IMR-90 (cell line): ENCODE results near the gene OR2H1. TPM values are rescaled to one million over a fixed set of nuclear protein-coding genes. Genes with fewer than 3 reads are reported as not detected.

Experiments used
- ATAC-seq: fragments of 200-7000 bp; cut with Tn5 transposase; 2 replicates; pipeline ENCODE4 v1.9.1; 2020; ENCODE audit warnings: low read depth, mild to moderate bottlenecking, moderate library complexity
- BruUV-seq: library from RNA; stranded (reverse); fragments of 400-500 nt; replicated peaks from 2 replicates; lab custom pipeline; 2021; lab: Mats Ljungman, UMichigan
- CTCF ChIA-PET: fragments of 300-600 bp; formaldehyde crosslinking; extraction: SDS; loops from one replicate; lab custom pipeline; 2021; ENCODE audit warnings: antibody characterized with exemption; lab: Yijun Ruan, JAX
- POLR2A ChIA-PET: fragments of 300-600 bp; sonication (Branson Sonifier 250); formaldehyde crosslinking; loops from one replicate; lab custom pipeline; 2022; ENCODE audit warnings: antibody characterized with exemption; ENCODE audit not compliant: unreplicated experiment; lab: Charles Lee
- DNase-seq: peaks from one replicate; pipeline ENCODE4 v3.0.0; 2013
- H2AFZ ChIP-seq: replicated peaks from 2 replicates; pipeline ENCODE3; 2013; ENCODE audit warnings: low read length, mild to moderate bottlenecking; ENCODE audit not compliant: poor library complexity
- H2AK5ac ChIP-seq: 2 replicates; pipeline ENCODE4 v1.6.1; 2013; ENCODE audit warnings: low read depth, low read length, inconsistent platforms
- H2AK9ac ChIP-seq: replicated peaks from 2 replicates; pipeline ENCODE3; 2013; ENCODE audit warnings: mild to moderate bottlenecking, low read depth, low read length, moderate library complexity; ENCODE audit not compliant: poor library complexity
- H2BK120ac ChIP-seq: 2 replicates; pipeline ENCODE4 v1.6.1; 2013; ENCODE audit warnings: low read depth, low read length, inconsistent platforms
- H2BK15ac ChIP-seq: 3 replicates; pipeline ENCODE4 v1.6.1; 2013; ENCODE audit warnings: low read depth, low read length, inconsistent platforms
- H2BK20ac ChIP-seq: 2 replicates; pipeline ENCODE4 v1.6.1; 2013; ENCODE audit warnings: low read depth, mild to moderate bottlenecking, inconsistent platforms, low read length, moderate library complexity
- H2BK5ac ChIP-seq: 2 replicates; pipeline ENCODE4 v1.6.1; 2013; ENCODE audit warnings: mild to moderate bottlenecking, low read depth, low read length, inconsistent platforms; ENCODE audit not compliant: poor library complexity, severe bottlenecking
- H3K14ac ChIP-seq: replicated peaks from 2 replicates; pipeline ENCODE4 v1.6.1; 2013; ENCODE audit warnings: low read depth, low read length, inconsistent platforms
- H3K18ac ChIP-seq: 2 replicates; pipeline ENCODE4 v1.6.1; 2013; ENCODE audit warnings: low read depth, low read length, control low read depth
- H3K23ac ChIP-seq: 2 replicates; pipeline ENCODE4 v1.6.1; 2013; ENCODE audit warnings: low read depth, low read length, inconsistent platforms
- H3K27ac ChIP-seq: 2 replicates; pipeline ENCODE4 v1.5.1; 2013; ENCODE audit warnings: mild to moderate bottlenecking, control low read depth, low read length; ENCODE audit not compliant: insufficient read depth
- H3K27me3 ChIP-seq: 2 replicates; pipeline ENCODE4 v1.6.1; 2013; ENCODE audit warnings: low read length; ENCODE audit not compliant: control insufficient read depth, insufficient read depth
- H3K36me3 ChIP-seq: 2 replicates; pipeline ENCODE4 v1.6.1; 2013; ENCODE audit warnings: low read length, mixed read lengths; ENCODE audit not compliant: control insufficient read depth, insufficient read depth
- H3K4ac ChIP-seq: 2 replicates; pipeline ENCODE4 v1.6.1; 2013; ENCODE audit warnings: low read depth, low read length, inconsistent platforms
- H3K4me1 ChIP-seq: 2 replicates; pipeline ENCODE4 v1.6.1; 2013; ENCODE audit warnings: low read length, mixed read lengths; ENCODE audit not compliant: control insufficient read depth, insufficient read depth
- H3K4me2 ChIP-seq: 2 replicates; pipeline ENCODE4 v1.6.1; 2013; ENCODE audit warnings: low read depth, mild to moderate bottlenecking, control low read depth, low read length, moderate library complexity
- H3K4me3 ChIP-seq: 2 replicates; pipeline ENCODE4 v1.5.1; 2013; ENCODE audit warnings: low read depth, mild to moderate bottlenecking, control low read depth, low read length, moderate library complexity; ENCODE audit not compliant: insufficient read depth
- H3K56ac ChIP-seq: 2 replicates; pipeline ENCODE4 v1.6.1; 2013; ENCODE audit warnings: low read length, inconsistent platforms; ENCODE audit not compliant: insufficient read depth; ENCODE audit errors: extremely low read depth
- H3K79me1 ChIP-seq, 2 experiments: 2 replicates each; pipeline ENCODE4 v1.6.1; 2013; ENCODE audit warnings: low read length in 2 of 2, inconsistent platforms in 1 of 2, low read depth in 1 of 2
- H3K9ac ChIP-seq: 2 replicates; pipeline ENCODE4 v1.6.1; 2013; ENCODE audit warnings: low read depth, low read length, control low read depth
- H3K9me1 ChIP-seq: 2 replicates; pipeline ENCODE4 v1.6.1; 2013; ENCODE audit warnings: low read length, inconsistent platforms; ENCODE audit not compliant: insufficient read depth
- H3K9me3 ChIP-seq: 2 replicates; pipeline ENCODE4 v1.6.1; 2013; ENCODE audit warnings: low read length; ENCODE audit not compliant: control insufficient read depth, insufficient read depth
- H4K20me1 ChIP-seq: 2 replicates; pipeline ENCODE4 v1.6.1; 2013; ENCODE audit warnings: low read length, inconsistent platforms; ENCODE audit not compliant: insufficient read depth
- H4K5ac ChIP-seq: 2 replicates; pipeline ENCODE4 v1.6.1; 2013; ENCODE audit warnings: mild to moderate bottlenecking, low read depth, low read length, control low read depth
- H4K8ac ChIP-seq, 2 experiments: 2 replicates each; pipeline ENCODE4 v1.6.1; 2013; ENCODE audit warnings: low read depth in 2 of 2, low read length in 2 of 2, control low read depth in 1 of 2, inconsistent platforms in 1 of 2
- H4K91ac ChIP-seq: 2 replicates; pipeline ENCODE4 v1.6.1; 2013; ENCODE audit warnings: low read depth, low read length, inconsistent platforms; ENCODE audit not compliant: insufficient read depth
- BHLHE40 ChIP-seq: fragments of 150-350 bp; IDR thresholded peaks from 2 replicates; pipeline ENCODE4 v1.6.1; 2016; ENCODE audit warnings: mild to moderate bottlenecking, low read depth, low read length
- CHD1 ChIP-seq: IDR thresholded peaks from 2 replicates; pipeline ENCODE4 v1.6.1; 2012; ENCODE audit warnings: low read depth, low read length, improper control_type of control experiment
- FOS ChIP-seq: fragments of 150-350 bp; IDR thresholded peaks from 2 replicates; pipeline ENCODE4 v1.6.1; 2016; ENCODE audit warnings: low read depth, low read length
- MAFK ChIP-seq: IDR thresholded peaks from 2 replicates; pipeline ENCODE4 v1.6.1; 2012; ENCODE audit warnings: low read depth, low read length, improper control_type of control experiment
- MXI1 ChIP-seq: IDR thresholded peaks from 2 replicates; pipeline ENCODE4 v1.6.1; 2012; ENCODE audit warnings: low read depth, mild to moderate bottlenecking, low read length, moderate library complexity, borderline replicate concordance
- NFE2L2 ChIP-seq: fragments of 150-350 bp; IDR thresholded peaks from 2 replicates; pipeline ENCODE4 v1.6.1; 2016; ENCODE audit warnings: low read depth, mild to moderate bottlenecking, low read length
- POLR2A ChIP-seq: IDR thresholded peaks from 2 replicates; pipeline ENCODE4 v1.6.1; 2012; ENCODE audit warnings: mild to moderate bottlenecking, low read depth, low read length
- RAD21 ChIP-seq: IDR thresholded peaks from 2 replicates; pipeline ENCODE4 v1.6.1; 2012; ENCODE audit warnings: low read length, improper control_type of control experiment
- RCOR1 ChIP-seq: IDR thresholded peaks from 2 replicates; pipeline ENCODE4 v1.6.1; 2012; ENCODE audit warnings: mild to moderate bottlenecking, low read length, improper control_type of control experiment; ENCODE audit not compliant: insufficient replicate concordance
- RFX5 ChIP-seq: IDR thresholded peaks from 2 replicates; pipeline ENCODE4 v1.8.0; 2012; ENCODE audit warnings: low read depth, mild to moderate bottlenecking, low read length, moderate library complexity
- SMC3 ChIP-seq: fragments of 150-350 bp; IDR thresholded peaks from 2 replicates; pipeline ENCODE4 v1.6.1; 2016; ENCODE audit warnings: low read depth, mild to moderate bottlenecking, antibody characterized with exemption, low read length, moderate library complexity
- USF2 ChIP-seq: fragments of 150-350 bp; IDR thresholded peaks from 2 replicates; pipeline ENCODE4 v1.6.1; 2017; ENCODE audit warnings: mild to moderate bottlenecking, antibody characterized with exemption, low read length, low read depth
- WGBS, 2 experiments: methylation state at CpG; one replicate each; pipeline versions ENCODE4 v1.1.5 to v1.1.7; 2013; ENCODE audit warnings: missing lambda C conversion rate in 2 of 2; ENCODE audit not compliant: insufficient read length in 1 of 2; ENCODE audit errors: extremely low coverage in 2 of 2; 5-methylcytosine and 5-hydroxymethylcytosine counted together
- dilution Hi-C: fragments of 300-500 bp; cut with HindIII; formaldehyde crosslinking; loops from one replicate; pipeline ENCODE4 v1.14.3; 2018; ENCODE audit warnings: low sequenced_read_pairs; ENCODE audit not compliant: unreplicated experiment
- in situ Hi-C: fragments of 300-500 bp; cut with MboI; formaldehyde crosslinking; loops from 3 replicates; pipeline ENCODE4 v1.14.3; 2019; ENCODE audit warnings: low sequenced_read_pairs, inconsistent platforms, mixed read lengths
- intact Hi-C: fragments of 100-400 bp; cut with micrococcal nuclease; formaldehyde crosslinking; loops from 2 replicates; pipeline ENCODE4 v1.10.0; 2022
- polyA plus RNA-seq, 3 experiments: library from polyadenylated mRNA; depleted of rRNA; stranded (reverse); fragments of >200 nt; gene quantifications; 2 replicates each; pipeline ENCODE4 v1.2.3, GENCODE V29; 2012; ENCODE audit warnings: low replicate concordance in 1 of 3
- total RNA-seq: library from RNA; depleted of rRNA; stranded (reverse); fragments of >200 nt; gene quantifications from 2 replicates; pipeline ENCODE4 v1.2.3, GENCODE V29; 2012
- TF ChIP-seq, protein P1 (sequence below): fragments of 150-350 bp; IDR thresholded peaks from 2 replicates; pipeline ENCODE4 v1.6.1; 2016; ENCODE audit warnings: low read depth, mild to moderate bottlenecking, low read length, moderate library complexity, borderline replicate concordance

The OR2H1 gene
- total and polyA plus RNA-seq, 2 of the 4 experiments (the other 2 are of a cell fraction), result not detected

DNA sequence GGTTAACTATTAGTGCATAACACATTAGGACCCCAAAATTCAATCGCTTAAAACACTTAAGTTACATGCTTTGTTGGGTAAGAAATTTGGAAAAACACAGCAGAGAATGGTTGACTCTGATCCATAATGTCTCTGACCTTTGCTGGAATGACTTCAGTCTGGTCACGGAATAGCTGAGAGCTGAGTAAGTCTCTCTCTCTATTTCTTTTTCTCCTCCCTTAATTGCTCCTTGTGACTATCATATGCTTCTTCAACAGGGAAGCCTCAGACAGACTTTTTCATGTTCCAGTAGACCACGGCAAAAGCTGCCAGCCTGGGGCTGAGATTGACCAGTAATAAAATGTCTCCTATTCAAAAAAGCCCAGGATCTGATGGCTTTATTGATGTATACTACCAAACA, 37.4 kb upstream of the OR2H1 start:
- Histone ChIP-seq H2BK15ac (no peak overlapping the region), H3K27ac (no peak overlapping the region), H2AK5ac (no peak overlapping the region), H3K56ac (no peak overlapping the region), H3K36me3 (no peaks in the 10 kb centered on the region), H4K5ac (no peak overlapping the region), H3K9me3 (peaks cover 4% of the 10 kb centered on the region), H3K18ac (no peak overlapping the region), H2BK5ac (no peak overlapping the region), H3K4me1 (no peaks in the 10 kb centered on the region), H4K20me1 (no peaks in the 10 kb centered on the region), H4K91ac (no peak overlapping the region), H3K4ac (no peak overlapping the region), H3K9ac (no peak overlapping the region), H3K79me1 (no peaks in the 10 kb centered on the region), H2BK120ac (no peak overlapping the region), H3K23ac (no peak overlapping the region), H3K27me3 (no peaks in the 10 kb centered on the region), H3K9me1 (no peaks in the 10 kb centered on the region), H2AFZ (no peak overlapping the region), H3K4me3 (no peak overlapping the region), H4K8ac (no peak overlapping the region), H3K14ac (no peak overlapping the region), H3K4me2 (no peak overlapping the region), H2AK9ac (no peak overlapping the region), H2BK20ac (no peak overlapping the region)
- no CpG with 5 or more reads among the region's 3 CpGs for WGBS, 2 experiments
- CTCF ChIA-PET, result no interaction called here
- intact Hi-C loops (no loop called here), in situ Hi-C loops (no loop called here), dilution Hi-C loops (no loop called here)
- ATAC-seq, result no peak
- TF ChIP-seq FOS, result no peak
- TF ChIP-seq, protein P1, sequence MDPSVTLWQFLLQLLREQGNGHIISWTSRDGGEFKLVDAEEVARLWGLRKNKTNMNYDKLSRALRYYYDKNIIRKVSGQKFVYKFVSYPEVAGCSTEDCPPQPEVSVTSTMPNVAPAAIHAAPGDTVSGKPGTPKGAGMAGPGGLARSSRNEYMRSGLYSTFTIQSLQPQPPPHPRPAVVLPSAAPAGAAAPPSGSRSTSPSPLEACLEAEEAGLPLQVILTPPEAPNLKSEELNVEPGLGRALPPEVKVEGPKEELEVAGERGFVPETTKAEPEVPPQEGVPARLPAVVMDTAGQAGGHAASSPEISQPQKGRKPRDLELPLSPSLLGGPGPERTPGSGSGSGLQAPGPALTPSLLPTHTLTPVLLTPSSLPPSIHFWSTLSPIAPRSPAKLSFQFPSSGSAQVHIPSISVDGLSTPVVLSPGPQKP, result no peak
- TF ChIP-seq RFX5, result no peak
- no peak for TF ChIP-seq CHD1
- TF ChIP-seq RAD21, result no peak
- TF ChIP-seq POLR2A, result no peak
- no peak for TF ChIP-seq RCOR1
- TF ChIP-seq MXI1, result no peak
- TF ChIP-seq NFE2L2, result no peak
- no peak for TF ChIP-seq MAFK
- no peak for TF ChIP-seq USF2
- TF ChIP-seq BHLHE40, result no peak
- no peak for TF ChIP-seq SMC3
- DNase-seq, result no peak
- BruUV-seq, result no TSS peak
- POLR2A ChIA-PET, result no interaction called here
